ENCODE results near the gene FHAD1.

DNA sequence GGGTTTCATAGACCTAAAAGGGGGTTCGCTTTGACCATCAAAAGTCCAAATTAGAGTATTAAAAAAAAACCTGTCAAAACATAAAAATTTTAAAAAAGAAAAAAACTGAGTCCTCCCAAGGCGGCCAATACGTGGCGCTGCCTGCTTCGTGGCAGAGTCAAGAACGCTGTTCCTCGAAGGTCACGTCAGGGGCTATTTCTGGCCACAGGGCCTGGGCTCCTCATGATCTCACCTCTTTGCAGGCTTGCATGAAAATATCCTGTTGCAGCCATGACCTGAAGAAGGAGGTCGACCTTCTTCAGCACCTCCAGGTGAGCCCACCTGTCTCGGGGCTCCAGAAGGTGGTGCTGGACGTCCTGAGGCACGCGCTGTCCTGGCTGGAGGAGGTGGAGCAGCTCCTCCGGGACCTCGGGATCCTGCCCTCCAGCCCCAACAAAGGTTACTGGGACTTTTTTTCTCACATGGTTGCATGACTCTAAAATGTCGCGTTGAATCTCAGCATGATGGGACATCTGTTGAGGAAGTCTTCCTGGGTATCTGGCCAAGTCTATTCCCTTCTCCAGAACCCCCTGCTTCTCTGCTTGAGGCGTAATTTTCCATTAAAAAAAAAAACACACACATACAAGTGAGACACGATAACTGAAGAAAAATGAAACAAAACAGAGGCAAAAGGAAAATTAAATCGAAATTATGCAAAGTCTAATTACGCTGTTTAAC is 82.2 kb downstream of the FHAD1 start:
- TF ChIP-seq CTCF (IDR thresholded peaks at IDR 0.05; ENCODE audit: low read length) (0 out of 2 replicates have a peak, but pooled peaks have one; percentile 22), EZH2 (optimal IDR thresholded peaks at IDR 0.05; ENCODE audit: low read depth, low read length) (no peak), EZH2phosphoT487 (IDR thresholded peaks at IDR 0.05; ENCODE audit: low read length) (no peak)

Data from MM.1S (cell line).